Measurements from ENCODE around the gene TBC1D7.

TBC1D7 gene

GRCh38 chr6:13318821-13319220 lies 9.5 kb downstream of the TBC1D7 start:
- no peak for DNase-seq

DNA sequence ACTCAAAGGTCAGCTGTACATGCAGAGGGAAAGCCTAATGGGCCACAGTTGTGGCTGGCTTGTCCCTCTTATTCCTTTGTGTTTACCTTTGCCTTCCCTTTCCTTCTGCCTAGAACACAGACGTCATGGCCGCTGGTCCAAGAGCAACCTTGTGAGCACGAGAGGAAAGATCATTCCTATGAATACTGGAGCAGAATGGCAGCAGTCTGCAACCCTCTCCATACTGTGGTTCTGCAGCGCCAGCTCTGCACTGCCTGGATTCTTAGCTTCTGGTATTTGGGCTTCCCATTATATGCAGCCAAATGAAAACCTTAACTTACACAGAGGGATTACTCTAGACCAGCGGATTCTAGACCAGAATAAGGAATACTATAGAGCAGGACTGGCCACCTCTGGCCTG lies 12.4 kb downstream of the TBC1D7 start:
- DNase-seq: no peak

- no peak for DNase-seq
Measured at GRCh38 chr6:13314806-13315205, 13.5 kb downstream of the TBC1D7 start.

DNA sequence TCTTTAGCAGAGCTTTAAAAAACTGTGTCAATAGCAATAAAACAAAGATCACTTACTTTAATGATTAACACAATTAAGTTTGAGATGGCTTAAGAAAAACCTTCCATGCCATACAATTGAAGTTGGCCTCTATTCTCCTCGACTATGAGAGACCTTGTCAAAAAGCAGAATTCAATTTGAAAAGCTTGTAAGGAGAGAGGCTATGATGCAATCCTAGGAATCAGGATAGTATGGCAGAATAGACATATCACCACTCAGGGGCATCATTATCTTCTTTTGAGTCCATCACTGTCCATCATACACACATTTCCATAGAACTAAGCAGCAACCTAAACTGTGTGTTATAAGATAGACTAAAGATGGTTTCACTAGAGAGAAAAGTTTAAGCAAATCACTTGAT lies 17.2 kb downstream of the TBC1D7 start:
- no peak for DNase-seq

GRCh38 chr6:13308332-13308731 lies 20.0 kb downstream of the TBC1D7 start:
- no peak for DNase-seq

GRCh38 chr6:13307508-13307995 lies 20.8 kb downstream of the TBC1D7 start:
- DNase-seq: no peak

GRCh38 chr6:13305791-13306190 lies 22.5 kb downstream of the TBC1D7 start:
- DNase-seq: no peak

GRCh38 chr6:13305288-13305687 lies 23.0 kb downstream of the TBC1D7 start:
- DNase-seq: no peak

GRCh38 chr6:13304580-13305260 lies 23.6 kb downstream of the TBC1D7 start:
- DNase-seq: no peak

GRCh38 chr6:13304101-13304500 lies 24.2 kb downstream of the TBC1D7 start:
- DNase-seq: no peak

DNA sequence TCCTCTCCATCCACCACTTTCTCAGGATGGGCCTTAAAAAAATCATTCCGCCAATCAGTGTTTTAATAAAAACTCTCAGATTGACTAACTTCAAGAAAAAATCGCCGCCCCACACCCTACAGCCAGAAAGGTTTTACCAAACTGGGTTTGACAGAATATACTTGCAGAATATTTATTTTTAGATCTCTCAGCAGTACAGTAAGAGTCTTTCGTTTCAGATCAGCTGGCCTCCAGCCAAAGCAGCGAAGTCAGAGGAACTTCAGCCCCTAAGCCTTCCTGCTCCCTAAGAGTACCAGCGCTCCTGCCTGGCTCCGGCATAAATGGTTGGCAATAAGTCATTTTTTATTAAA lies 24.7 kb downstream of the TBC1D7 start:
- no peak for DNase-seq

GRCh38 chr6:13302751-13303667 lies 25.3 kb downstream of the TBC1D7 start:
- no peak for DNase-seq

GRCh38 chr6:13302291-13302690 lies 26.0 kb downstream of the TBC1D7 start:
- no peak for DNase-seq

- DNase-seq: no peak
Measured at GRCh38 chr6:13300643-13301590, 27.4 kb downstream of the TBC1D7 start.

DNA sequence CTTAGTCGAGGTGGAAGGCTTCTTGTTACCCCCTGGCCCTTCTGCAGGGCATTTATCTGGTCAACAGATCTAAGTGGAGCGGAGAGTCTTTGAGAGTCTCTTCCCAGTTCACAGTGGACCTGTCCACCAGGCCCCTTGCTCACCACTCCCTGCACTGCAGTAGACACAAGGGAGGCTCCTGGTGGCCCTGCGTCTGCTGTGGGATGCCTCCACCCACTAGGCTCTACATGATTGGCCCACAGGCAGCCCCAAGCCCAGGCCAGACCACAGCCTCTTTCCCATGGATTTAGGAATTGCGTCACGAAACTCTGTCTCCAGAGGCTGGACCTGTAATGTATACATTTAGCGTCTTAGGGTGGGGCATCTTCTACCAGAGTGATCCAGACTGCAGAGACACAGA lies 28.4 kb downstream of the TBC1D7 start:
- DNase-seq: no peak

DNA sequence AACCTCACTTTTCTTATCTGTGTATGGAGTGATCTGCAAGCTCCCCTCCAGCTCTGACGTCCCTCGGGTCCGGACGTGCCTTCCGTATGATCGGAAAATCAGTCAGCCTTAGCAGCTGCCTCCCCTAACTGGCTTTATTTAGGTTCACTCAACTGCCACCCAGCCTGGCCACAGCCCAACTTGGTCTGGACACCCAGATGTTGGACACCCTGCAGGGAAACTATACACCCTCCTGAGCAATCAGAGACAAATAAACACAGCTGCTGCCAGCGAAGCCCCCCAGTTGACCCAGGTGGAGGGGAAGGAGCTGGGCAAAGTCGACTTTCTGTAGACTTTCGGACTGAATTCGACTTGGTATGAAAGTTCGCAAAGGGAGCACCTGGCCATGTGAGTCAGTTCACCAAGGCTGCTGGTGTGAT lies 28.9 kb downstream of the TBC1D7 start:
- no peak for DNase-seq

- no peak for DNase-seq
Measured at GRCh38 chr6:13298446-13298845, 29.9 kb downstream of the TBC1D7 start.

- no peak for DNase-seq
Measured at GRCh38 chr6:13297391-13297790, 30.9 kb downstream of the TBC1D7 start.

DNA sequence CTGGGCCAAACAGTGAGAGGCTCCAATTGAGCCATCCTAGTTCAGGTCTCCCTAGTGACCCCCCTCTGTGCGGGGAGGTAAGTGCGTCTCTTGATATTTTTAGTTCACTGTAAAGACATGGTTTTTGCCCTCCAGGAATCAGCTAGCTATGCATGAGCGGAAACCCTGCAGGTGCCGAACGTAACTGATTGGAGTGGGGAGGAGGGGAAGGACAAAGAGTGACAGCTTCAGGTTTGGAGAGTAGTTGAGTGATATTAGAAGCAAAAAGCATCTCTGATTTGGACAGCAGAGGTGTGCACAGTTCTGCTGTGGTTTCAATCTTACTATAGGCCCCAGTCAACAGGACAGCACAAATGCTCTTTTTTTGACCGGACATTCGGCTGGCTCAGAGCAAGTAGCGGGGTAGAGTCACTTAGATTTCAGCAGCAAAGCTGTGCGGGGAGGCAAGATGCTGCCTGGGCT lies 31.8 kb downstream of the TBC1D7 start:
- no peak for DNase-seq

DNA sequence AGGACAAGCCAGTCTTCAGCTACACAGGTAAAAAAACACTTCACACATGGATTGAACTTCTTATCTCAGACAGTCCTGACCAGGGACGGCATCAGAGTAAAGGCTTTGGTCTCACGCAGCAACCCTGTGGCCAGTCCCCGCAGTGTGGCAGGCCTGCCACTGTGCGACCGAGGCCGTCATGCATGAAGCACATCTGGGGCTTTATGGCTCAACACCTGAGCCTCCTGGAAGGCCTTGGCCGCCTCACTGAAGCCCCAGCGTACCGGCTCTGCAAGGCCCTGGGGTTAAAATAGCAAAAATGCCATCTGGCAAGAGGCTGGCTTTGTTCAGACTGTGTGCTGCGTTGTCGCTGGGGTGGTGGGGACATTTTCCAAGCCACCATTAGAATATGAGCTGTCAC lies 32.8 kb downstream of the TBC1D7 start:
- no peak for DNase-seq

DNA sequence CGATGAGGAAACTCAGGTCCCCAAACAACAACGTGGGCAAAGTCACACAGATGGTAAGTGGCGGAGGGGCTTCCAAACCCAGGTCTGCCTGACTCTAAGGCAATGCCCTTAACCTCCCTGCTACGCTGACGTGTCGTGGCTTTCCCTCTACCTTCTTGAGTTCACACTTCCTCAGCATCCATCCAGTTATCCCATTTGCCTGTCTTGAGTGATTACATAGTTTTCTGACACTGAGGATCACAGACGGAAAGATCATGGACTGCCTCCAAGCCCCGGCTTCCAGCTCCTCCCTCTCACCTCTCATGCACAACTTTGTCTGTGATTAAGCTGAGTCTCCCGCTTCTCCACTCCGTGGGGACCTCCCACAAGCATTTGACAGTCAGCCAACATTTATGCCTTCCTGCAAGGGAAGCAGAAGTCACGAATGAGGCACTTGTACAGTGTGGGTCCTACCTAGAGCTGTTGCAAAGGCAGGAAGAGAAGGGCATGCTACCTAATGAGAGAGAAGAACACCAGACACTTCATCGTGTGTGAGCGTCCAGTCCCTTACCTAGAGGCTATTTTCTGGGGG lies 33.8 kb downstream of the TBC1D7 start:
- no peak for DNase-seq

- DNase-seq: no peak
Measured at GRCh38 chr6:13292774-13293173, 35.6 kb downstream of the TBC1D7 start.

- DNase-seq: no peak
Measured at GRCh38 chr6:13290335-13290734, 38.0 kb downstream of the TBC1D7 start.

All from NCI-H1417 treated with DMSO at 0.1 percent for 48 hours (cell line).